ENCODE data around the gene EFCC1. TPM values are rescaled to one million over a fixed set of nuclear protein-coding genes. Genes with fewer than 3 reads are reported as not detected.
"Not testable (repeated sequence)": the region's sequence is repeated elsewhere in the genome, so short reads cannot be mapped to it uniquely, and the experiment has no call there.

Gene EFCC1
- total RNA-seq, 4 donors from 2014 or later: 0.76 to 2.5 (median 1.1) TPM

DNA sequence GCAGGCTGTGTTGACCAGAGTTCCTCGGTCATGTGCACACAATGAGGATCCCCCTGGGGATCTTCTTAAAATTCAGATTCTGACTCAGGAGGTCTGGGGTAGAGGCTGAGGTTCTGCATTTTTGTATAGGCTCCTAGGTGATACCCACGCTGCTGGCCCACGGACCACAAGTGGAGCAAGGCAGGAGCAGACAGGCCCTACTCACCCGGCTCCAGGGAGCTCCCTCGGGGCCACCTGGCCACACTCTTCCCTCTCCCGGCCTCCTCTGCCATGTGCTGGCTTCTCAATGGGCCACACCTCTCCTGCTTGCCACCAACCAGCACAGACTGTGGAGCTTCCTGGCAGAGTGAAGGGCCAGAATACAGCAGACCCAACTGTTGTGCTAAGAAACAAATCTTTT lies 83.4 kb downstream of the EFCC1 start:
- Histone ChIP-seq H3K4me1 (peaks cover 11% of the 10 kb centered on the region), H3K4me3 (no peak overlapping the region), H3K27me3 (no peaks in the 10 kb centered on the region), H3K9me3 (no peaks in the 10 kb centered on the region), H3K27ac (no peak overlapping the region), H3K36me3 (no peaks in the 10 kb centered on the region)
- 75% methylated on average over 1 of the region's 6 CpGs for WGBS
- no peak for TF ChIP-seq EP300 (IDR thresholded peaks at IDR 0.05)
- TF ChIP-seq POLR2A (IDR thresholded peaks at IDR 0.05): no peak
- no peak for TF ChIP-seq POLR2AphosphoS5 (IDR thresholded peaks at IDR 0.05)
- TF ChIP-seq, protein P1, sequence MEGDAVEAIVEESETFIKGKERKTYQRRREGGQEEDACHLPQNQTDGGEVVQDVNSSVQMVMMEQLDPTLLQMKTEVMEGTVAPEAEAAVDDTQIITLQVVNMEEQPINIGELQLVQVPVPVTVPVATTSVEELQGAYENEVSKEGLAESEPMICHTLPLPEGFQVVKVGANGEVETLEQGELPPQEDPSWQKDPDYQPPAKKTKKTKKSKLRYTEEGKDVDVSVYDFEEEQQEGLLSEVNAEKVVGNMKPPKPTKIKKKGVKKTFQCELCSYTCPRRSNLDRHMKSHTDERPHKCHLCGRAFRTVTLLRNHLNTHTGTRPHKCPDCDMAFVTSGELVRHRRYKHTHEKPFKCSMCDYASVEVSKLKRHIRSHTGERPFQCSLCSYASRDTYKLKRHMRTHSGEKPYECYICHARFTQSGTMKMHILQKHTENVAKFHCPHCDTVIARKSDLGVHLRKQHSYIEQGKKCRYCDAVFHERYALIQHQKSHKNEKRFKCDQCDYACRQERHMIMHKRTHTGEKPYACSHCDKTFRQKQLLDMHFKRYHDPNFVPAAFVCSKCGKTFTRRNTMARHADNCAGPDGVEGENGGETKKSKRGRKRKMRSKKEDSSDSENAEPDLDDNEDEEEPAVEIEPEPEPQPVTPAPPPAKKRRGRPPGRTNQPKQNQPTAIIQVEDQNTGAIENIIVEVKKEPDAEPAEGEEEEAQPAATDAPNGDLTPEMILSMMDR (IDR thresholded peaks at IDR 0.05): no peak
- DNase-seq (ENCODE audit: low spot score in 2 of 2): no peak

DNA sequence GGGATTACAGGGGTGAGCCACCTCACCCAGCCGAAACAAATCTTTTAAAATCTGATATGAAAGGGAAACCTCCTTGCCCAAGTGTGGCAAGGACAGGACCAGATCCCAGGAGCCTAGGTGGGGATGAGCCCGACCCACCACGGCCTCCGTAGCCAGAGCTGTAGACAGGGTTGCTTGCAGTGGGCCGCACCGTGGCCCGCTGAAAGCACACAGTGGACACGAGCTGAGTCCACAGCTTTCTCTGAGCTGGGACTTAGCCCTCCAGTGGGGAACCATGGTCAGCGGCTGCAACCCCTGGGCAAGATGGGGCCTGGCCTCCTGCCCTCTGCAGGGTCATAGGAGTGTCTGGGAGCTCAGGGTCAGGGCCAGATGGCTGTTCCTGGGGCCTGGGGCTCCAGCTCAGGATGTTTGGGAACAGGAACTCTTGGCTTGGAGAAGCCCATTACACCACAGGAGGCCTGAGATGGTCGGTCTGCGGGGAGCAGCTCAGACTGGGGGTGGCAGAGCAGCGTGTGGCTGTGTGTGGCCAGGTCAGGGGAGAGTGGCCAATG lies 84.1 kb downstream of the EFCC1 start:
- H3K36me3 ChIP-seq: no peaks in the 10 kb centered on the region
- H3K9me3 ChIP-seq: no peaks in the 10 kb centered on the region
- no peaks in the 10 kb centered on the region for H3K27me3 ChIP-seq
- DNase-seq (ENCODE audit: low spot score in 2 of 2): no peak
- no peak overlapping the region for H3K4me3 ChIP-seq
- peaks cover 11% of the 10 kb centered on the region for H3K4me1 ChIP-seq
- H3K27ac ChIP-seq: no peak overlapping the region
- WGBS: 87% methylated on average over 5 of the region's 12 CpGs
- TF ChIP-seq POLR2AphosphoS5 (IDR thresholded peaks at IDR 0.05): no peak
- no peak for TF ChIP-seq POLR2A (IDR thresholded peaks at IDR 0.05)
- TF ChIP-seq, protein P1 (IDR thresholded peaks at IDR 0.05): no peak
- TF ChIP-seq EP300 (IDR thresholded peaks at IDR 0.05): no peak

DNA sequence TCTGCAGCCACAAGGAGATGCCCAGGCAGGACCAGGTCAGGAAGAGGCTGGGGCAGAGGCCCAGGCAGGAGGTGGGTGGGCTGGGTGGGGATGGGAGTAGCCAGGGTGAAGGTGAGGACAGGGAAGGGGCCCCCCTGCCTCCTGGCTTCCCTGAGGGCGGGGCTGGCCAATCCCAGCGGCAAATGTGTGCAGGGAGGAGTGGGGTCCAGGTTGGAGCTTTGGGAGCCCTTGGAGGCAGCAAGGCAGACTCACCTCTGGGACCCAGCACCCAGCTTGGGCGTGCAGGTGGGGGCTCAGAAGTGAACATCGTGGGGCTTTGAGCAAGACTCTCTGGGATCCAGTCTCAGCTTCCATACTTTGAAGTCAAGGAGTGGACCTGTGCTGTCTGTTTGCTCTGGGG lies 84.7 kb downstream of the EFCC1 start:
- H3K27me3 ChIP-seq: no peaks in the 10 kb centered on the region
- no peaks in the 10 kb centered on the region for H3K36me3 ChIP-seq
- H3K27ac ChIP-seq: no peak overlapping the region
- no peak for DNase-seq (ENCODE audit: low spot score in 2 of 2)
- peaks cover 11% of the 10 kb centered on the region for H3K4me1 ChIP-seq
- WGBS: 92% methylated on average over 4 of the region's 4 CpGs
- H3K9me3 ChIP-seq: no peaks in the 10 kb centered on the region
- H3K4me3 ChIP-seq: no peak overlapping the region
- no peak for TF ChIP-seq POLR2AphosphoS5 (IDR thresholded peaks at IDR 0.05)
- TF ChIP-seq, protein P1 (IDR thresholded peaks at IDR 0.05): no peak
- no peak for TF ChIP-seq EP300 (IDR thresholded peaks at IDR 0.05)
- TF ChIP-seq POLR2A (IDR thresholded peaks at IDR 0.05): no peak

DNA sequence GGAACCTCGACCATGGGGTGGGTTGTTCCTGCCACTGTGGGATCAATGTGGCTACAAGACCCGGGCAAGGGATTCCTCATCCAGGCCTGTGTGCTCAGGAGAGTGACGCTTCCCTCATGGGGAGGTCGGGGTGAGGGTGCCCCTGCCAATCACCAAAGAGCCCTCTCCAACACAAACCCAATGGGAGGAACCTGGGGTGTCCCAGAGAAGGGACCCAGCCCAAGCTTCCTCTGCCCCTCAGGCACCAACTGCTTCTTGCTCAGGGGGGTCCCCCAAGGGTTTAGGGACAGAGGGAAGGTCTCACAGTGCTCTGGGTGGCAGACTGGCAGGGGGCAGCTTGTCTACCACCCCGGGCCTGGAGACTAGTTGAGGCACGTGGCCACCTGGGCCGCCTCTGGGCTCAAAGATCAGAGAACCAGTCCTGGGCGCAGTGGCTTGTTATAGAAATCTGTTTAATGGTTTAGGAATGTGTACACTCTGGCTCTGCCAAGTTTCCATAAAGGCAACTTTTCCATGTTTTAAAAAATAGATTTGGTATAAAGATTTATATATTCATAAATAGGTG lies 86.1 kb downstream of the EFCC1 start:
- DNase-seq (ENCODE audit: low spot score in 2 of 2): no peak
- peaks cover 10% of the 10 kb centered on the region for H3K36me3 ChIP-seq
- TF ChIP-seq, protein P1 (IDR thresholded peaks at IDR 0.05): no peak
- TF ChIP-seq POLR2A (IDR thresholded peaks at IDR 0.05) (no peak), POLR2AphosphoS5 (IDR thresholded peaks at IDR 0.05) (no peak), EP300 (IDR thresholded peaks at IDR 0.05) (no peak)
- no peak overlapping the region for H3K4me3 ChIP-seq
- WGBS: 45% methylated on average over 8 of the region's 8 CpGs
- H3K27me3 ChIP-seq: no peaks in the 10 kb centered on the region
- peak overlapping the region; percentile 81 for H3K27ac ChIP-seq
- peaks cover 11% of the 10 kb centered on the region for H3K4me1 ChIP-seq
- H3K9me3 ChIP-seq: no peaks in the 10 kb centered on the region

DNA sequence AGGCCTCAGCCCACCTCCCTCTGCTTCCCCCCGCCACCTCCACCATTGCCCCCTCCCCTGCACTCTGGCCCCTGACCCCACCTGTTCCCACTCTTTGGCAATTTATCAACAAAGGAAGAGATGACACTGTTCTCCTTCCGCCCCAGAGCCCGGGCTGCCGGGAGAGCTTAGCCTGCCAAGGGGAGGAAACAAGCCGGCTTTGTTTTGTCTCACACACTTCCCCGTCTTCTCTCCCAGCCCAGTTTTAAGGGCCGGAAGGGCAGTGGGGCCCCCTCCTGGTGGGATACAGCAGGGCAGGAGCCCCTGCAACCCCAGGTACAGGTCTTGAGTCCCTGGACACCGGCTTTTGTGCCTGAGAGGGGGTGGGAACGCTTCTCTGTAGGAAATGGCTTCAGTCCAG lies 86.8 kb downstream of the EFCC1 start:
- not testable (repeated sequence) for DNase-seq (ENCODE audit: low spot score in 2 of 2); H3K27me3 ChIP-seq; H3K9me3 ChIP-seq; H3K27ac ChIP-seq; H3K4me3 ChIP-seq
- peaks cover 15% of the 10 kb centered on the region for H3K36me3 ChIP-seq
- H3K4me1 ChIP-seq: peaks cover 11% of the 10 kb centered on the region
- WGBS: 10% methylated on average over 4 of the region's 9 CpGs

DNA sequence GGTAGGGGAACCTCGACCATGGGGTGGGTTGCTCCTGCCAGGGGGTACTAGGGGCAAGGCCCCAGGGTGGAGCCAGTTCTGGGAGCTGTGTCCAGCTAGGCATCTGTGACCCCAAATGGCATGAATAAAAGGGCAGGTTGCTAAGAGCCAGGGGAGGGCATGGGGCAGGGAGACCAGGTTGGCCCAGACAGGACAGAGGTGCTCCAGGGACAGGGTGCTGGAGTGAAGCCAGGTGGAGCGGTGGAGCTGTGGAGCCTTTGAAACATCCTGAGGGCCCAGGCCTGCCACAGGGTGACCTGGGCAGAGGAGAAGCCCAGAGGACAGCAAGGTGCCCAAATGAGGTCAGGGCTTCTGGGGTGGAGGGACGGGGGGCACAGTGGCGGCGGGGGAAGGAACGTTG lies 87.2 kb downstream of the EFCC1 start:
- H3K9me3 ChIP-seq; H3K27me3 ChIP-seq; H3K27ac ChIP-seq; H3K4me3 ChIP-seq; DNase-seq (ENCODE audit: low spot score in 2 of 2): not testable (repeated sequence)
- WGBS: no CpG with 5 or more reads among the region's 6 CpGs
- peaks cover 20% of the 10 kb centered on the region for H3K36me3 ChIP-seq
- H3K4me1 ChIP-seq: peaks cover 11% of the 10 kb centered on the region

Other genes starting within 250 kb of the EFCC1 start
- 100 to 1,000 TPM; 118 to 164 (median 138) TPM for gene ACAD9, start 121.7 kb upstream of the EFCC1 start, total RNA-seq
- 1 to 10 TPM in 2 of 4 donors, under 1 TPM in 2; 0.11 to 1.7 (median 0.87) TPM for gene CFAP92, start 7.2 kb upstream of the EFCC1 start, total RNA-seq
- gene GP9, start 59.5 kb downstream of the EFCC1 start, total RNA-seq: not detected
- gene RAB43, start 120.5 kb downstream of the EFCC1 start, total RNA-seq: 10 to 100 TPM in 1 of 4 donors, 1 to 10 TPM in 3; 7.3 to 20.4 (median 8.3) TPM
- gene ISY1, start 159.8 kb downstream of the EFCC1 start, total RNA-seq: 10 to 100 TPM in 3 of 4 donors, 1 to 10 TPM in 1; 6.3 to 18.2 (median 16.3) TPM
- gene CNBP, start 182.6 kb downstream of the EFCC1 start, total RNA-seq: 100 to 1,000 TPM; 361 to 504 (median 408) TPM
- gene COPG1, start 248.3 kb downstream of the EFCC1 start, total RNA-seq: 10 to 100 TPM; 77.1 to 95.3 (median 88.6) TPM